NCI-H2196 (cell line): ENCODE data around the gene VPS33A.
A peak's percentile ranks its signal among the peaks of the same experiment; 100 is the strongest.
"Not testable (repeated sequence)": the region's sequence is repeated elsewhere in the genome, so short reads cannot be mapped to it uniquely, and the experiment has no call there.

ENCODE experiments used
- DNase-seq: peaks from one replicate; lab custom pipeline; 2025; ENCODE audit not compliant: unreplicated experiment; lab: John Stamatoyannopoulos, UW

The VPS33A gene

DNA sequence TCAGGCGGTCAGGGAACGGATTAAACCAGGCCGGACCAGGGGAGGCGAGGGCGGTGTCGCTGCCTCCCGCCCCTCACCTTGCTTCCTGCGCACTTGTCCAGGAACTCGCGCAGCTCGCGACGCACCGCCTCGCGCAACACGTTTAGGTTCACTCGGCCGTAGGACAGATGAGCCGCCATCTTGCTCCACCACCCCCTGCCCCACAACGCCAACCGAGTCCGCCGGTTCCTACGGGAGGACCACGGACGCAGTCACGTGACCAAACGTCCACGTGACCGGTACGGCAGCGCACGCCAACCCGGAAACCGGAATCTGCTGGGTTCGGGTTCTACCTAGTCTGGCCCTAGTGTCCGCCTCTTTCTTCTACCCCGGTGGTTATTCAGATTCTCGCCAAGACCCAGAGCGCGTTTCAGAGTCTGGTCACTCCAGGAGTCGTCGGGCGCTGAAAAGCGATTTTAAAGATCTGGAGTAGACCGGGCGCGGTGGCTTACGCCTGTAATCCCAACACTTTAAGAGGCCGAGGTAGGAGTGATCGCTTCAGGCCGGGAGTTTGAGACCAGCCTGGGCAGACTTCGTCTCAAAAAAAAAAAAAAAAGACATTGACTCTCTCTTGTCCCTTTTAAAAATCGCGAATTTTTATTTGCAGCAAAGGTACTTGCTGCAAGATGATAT is at the start of gene VPS33A:
Gene VPS33A (minus strand): TSS at position 265 of the 672 bp plus-strand sequence. CDS start 86 bp downstream, at position 179.
- peak; percentile 98 for DNase-seq

- no peak for DNase-seq
Measured at GRCh38 chr12:122312926-122313325, 46.6 kb upstream of the VPS33A start.

- DNase-seq: no peak
Measured at GRCh38 chr12:122311696-122312095, 45.4 kb upstream of the VPS33A start.

- no peak for DNase-seq
Measured at GRCh38 chr12:122310626-122311333, 44.5 kb upstream of the VPS33A start.

DNA sequence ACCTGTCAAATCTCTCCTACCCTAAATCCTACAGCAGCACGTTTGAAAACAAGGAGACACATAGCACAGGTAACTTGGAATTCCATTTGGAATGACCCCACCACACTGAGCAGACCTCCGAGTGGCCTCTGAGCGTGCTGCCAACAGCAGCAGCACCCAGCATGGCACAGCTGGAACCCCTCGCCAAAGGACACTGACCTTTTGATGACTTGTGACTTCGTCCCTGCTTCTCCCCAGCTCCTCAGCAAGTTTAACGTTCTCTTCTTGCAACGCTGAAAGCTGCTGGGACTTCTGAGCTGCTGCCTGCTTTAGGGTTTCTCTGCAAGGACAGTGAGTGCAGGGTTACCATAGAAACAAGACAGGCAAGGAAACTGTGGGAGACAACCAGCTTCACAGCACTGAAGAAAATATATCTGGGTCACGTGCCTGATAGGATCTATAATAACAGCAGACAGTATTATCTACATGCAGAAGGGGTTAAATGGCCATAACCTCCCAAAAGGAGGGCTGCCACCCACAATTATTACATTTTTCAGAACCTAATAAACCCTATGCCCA is 43.3 kb upstream of the VPS33A start:
- no peak for DNase-seq

- no peak for DNase-seq
Measured at GRCh38 chr12:122308811-122309210, 42.5 kb upstream of the VPS33A start.

GRCh38 chr12:122306407-122306806 is 40.1 kb upstream of the VPS33A start:
- no peak for DNase-seq

GRCh38 chr12:122304924-122305323 is 38.6 kb upstream of the VPS33A start:
- DNase-seq: no peak

GRCh38 chr12:122303068-122303467 is 36.8 kb upstream of the VPS33A start:
- no peak for DNase-seq

- DNase-seq: no peak
Measured at GRCh38 chr12:122298071-122298748, 31.9 kb upstream of the VPS33A start.

DNA sequence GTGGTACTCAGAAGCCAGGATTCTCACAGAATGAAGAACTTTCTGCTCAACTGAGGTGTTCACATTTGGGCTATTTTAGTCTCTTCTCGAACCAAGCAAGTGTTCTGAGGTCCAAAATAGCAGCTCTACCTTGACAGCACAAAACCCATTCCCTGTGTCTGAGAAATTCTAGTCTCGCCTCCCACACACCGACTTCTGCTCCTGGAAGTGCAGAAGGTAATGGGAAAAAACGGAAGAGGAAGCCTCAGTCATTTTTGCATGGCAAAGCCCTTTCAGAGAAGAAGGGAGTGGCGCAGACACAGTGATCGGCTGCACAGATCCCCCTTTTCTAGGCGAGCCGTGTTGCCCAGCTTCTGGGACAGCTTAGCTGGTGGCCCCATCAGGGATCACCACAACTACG is 31.2 kb upstream of the VPS33A start:
- no peak for DNase-seq

DNA sequence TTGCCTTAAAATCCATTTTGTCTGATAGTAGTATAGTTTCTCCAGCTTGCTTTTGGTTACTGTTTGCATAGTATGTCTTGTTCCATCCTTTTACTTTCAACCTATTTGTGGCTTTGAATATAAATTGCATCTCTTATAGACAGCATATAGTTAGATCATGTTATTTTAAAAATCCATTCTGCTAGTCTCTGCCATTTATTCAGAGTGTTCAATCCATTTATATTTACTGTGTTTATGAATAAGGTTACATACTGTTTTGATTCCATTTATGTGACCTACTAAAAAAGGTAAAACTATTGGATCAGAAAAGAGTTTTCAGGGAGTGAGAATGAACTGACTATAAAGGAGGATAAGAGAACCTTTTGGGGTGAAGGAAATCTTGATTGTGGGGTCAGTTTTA is 29.6 kb upstream of the VPS33A start:
- no peak for DNase-seq

DNA sequence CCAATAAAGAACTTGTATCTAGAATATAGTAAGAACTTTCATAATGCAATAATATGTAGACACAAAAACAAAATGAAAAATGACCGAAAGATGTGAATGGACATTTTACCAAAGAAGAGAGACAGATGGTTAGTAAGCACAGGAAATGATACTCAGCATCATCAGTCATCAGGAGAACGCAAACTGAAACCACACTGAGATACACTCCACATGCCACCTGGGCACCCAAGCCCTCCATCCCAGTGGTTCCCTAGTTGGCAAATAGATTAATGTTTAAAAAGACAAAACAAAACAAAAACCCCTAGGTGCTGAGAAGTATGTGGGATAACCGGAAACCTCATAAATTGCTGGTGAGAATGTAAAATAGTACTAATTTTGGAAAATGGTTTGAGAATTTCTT is 26.8 kb upstream of the VPS33A start:
- no peak for DNase-seq

- no peak for DNase-seq
Measured at GRCh38 chr12:122291431-122291830, 25.1 kb upstream of the VPS33A start.

DNA sequence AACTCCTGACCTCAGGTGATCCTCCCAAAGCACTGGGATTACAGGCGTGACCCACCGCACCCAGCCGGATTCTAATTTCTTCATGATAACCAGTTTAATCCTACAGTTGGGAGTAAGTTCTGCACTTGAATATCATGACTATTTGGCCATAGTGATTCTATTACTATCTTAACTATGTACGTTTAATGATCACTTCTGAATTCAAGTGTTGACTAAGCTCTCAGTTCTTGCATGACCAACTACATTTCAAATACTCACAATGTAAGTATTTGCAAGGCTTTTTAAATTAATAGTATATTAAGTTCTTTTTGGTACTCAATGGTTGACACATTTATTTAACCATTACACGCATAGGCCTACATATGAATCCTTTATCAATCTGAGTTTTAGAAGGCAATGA is 17.4 kb upstream of the VPS33A start:
- no peak for DNase-seq

DNA sequence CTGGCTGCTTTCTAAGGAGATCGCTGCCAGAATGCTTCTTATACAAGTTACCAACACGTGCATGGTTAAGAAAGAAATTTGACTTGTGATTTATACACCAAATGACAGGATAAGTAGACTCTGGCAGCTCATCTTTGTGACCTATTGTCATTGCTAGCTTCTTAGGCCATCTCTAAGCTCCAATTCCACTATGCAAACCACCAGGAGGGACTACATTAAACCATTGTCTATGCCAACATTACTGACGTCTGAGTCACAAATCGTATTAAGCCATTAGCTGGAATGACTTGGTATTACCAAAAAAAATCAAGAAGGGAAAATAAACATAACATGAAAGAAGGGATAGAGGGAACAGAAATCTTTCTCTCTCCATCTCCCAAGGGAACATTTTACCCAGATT is 15.8 kb upstream of the VPS33A start:
- no peak for DNase-seq

DNA sequence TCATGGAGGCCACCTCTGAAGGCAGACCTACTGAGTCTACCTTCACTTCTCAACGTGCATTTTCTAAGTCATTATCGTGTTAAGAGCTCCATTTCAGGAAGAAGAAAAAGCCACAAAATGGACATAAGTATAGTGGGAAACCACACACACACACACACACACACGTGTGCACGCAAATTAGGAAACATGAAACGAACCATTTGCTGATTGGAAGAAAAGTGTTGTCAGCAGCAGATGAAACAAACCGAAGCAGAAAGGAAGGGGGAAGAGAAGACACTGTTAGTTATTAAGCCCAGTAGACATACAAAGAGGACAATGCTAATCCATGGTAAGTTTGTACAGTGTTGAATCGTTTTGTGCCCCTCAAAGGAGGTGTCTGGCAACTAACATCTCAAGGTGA is 9.9 kb upstream of the VPS33A start:
- no peak for DNase-seq

DNA sequence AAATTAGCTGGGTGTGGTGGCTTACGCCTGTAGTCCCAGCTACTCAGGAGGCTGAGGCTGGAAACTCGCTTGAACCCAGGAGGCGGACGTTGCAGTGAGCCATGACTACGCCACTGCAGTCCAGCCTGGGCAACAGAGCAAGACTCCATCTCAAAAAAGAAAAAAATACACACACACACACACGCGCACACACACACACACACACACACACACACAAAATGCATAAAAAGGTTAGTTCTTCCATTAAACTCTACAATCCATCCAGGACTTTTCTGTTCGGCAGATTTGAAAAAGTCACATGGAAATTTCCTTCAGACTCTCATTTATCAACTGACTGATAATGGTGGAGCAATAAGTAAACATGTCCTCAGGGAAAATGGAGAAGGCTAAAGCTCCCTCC is 9.2 kb upstream of the VPS33A start:
- DNase-seq: no peak

DNA sequence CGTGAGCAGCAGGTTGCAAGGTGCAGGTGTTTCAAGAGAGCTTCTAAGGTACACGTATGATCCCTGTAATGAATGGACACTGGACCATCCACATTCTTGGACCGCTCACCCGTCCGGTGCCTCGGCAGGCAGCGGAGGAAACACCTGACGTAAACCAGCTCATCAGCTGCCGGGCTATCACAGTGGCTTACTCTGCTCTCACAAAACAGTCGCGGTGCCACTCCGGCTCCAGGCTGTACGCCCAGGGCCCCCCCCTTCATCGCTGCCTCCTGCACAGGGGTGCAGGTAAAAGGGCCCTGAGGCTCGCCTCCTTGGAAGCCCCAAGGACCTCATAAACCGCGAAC is 436 bp downstream of the VPS33A start:
- DNase-seq: peak; percentile 34

DNA sequence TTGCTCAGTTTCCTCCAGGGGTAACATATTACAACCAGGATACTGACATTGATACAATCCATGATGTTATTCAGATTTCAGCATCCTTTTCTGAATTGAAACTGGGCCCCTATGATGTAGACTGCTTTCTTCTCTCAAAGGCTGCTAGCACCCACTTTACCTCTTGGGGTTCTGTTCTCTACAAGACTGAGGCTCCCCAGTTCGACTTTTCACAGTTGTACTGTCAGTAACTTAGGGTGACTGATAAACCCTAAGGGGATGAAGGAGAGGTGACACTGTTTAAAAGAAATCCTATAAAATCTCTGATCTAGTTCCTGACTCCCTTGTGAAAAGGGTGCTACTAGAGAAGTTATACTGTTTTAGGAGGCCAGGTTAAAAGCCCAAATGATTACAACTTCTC is 818 bp downstream of the VPS33A start:
- DNase-seq: no peak

- not testable (repeated sequence) for DNase-seq
Measured at GRCh38 chr12:122260735-122261134, 5.6 kb downstream of the VPS33A start.

- DNase-seq: not testable (repeated sequence)
Measured at GRCh38 chr12:122258939-122259338, 7.4 kb downstream of the VPS33A start.
